GM11168 (cell line): Measurements from ENCODE around the gene TEX53.

Experiments used
- in situ Hi-C: fragments of 300-500 bp; cut with MboI; formaldehyde crosslinking; loops from one replicate; pipeline ENCODE4 v1.12.0; 2022; ENCODE audit warnings: low sequenced_read_pairs; ENCODE audit not compliant: unreplicated experiment

Gene TEX53

DNA sequence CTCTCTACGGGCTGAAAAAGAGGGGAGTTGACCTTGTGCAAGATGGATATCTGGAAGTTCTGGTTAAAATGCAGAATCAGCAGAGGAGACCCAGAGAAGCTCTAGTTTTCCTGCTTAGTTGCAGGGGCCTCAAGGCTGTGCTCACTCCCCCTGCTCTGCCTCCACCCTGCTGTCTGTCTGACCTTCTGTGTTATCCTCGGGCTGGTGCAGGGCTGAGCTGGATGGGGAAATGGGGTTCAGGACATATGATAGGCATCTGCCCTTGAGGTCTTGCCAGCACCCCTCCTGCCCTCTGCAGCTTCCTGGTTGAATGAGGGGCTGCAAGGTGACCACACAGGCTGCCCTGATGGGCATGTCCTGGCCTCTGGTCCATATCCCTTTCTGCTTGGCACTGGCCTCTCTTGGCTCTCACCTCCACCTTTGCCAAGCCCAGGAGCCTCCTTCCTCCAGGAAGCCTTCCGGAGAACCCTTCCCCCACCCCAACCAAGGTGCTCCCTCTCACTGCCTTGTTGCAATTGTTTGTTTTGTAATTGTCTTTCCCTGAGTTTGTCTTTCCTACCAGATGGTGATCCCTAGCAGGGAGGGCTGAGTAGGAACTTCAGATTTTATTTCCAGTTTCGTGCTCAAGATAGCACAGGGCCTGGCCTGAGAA is 45.2 kb downstream of the TEX53 start:
- in situ Hi-C loops, result no loop called here

DNA sequence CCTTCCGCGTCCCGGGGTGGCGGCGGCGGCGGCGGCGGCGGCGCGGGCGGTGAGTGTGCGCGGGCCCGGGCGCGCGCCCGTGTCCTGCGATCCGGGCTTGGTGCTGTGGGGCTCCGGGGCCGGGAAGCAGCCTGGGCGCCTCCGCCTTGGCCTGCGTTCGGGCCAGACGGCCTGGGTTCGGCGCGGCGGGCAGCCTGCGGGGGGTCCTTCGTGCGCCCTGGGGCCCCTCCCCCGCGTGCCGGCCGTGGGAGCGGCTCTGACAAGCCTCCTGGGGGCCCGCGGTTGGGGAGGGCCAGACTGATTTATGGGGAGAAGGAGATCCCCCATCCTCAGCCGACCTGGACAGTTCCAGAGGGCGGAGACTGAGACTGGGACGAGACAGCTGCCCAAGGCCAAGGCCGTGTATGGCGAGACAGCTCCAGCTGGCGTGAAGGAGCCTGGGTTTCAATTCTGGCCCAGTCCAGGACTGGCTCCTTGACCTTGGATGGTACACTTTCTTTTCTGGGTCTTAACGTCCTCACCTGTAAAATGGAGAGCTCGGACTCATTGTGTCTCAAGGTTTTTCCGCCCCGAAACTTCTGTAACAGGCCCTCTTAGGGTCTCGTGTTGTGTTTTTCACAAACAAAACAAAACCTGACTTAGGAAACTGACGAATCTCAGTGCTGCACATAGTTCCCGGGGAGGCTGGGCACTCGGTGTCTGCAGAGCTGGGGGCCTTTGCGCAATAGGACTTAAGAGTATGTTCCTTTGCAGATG is 45.9 kb downstream of the TEX53 start:
- in situ Hi-C loops, result no loop called here

DNA sequence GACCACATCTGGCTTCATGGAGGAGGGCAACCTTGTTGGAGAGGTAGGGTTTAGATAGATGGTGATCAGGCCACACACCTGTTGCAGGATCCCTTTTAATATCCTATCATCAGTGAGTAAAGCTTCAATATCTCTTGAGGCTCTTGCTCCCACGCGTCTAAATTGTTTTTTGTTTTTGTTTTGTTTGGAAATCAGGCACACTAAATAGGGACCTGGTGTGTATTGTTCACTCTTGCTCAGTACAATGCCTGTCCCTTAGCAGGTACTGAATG is 49.1 kb downstream of the TEX53 start:
- in situ Hi-C loops, result no loop called here

DNA sequence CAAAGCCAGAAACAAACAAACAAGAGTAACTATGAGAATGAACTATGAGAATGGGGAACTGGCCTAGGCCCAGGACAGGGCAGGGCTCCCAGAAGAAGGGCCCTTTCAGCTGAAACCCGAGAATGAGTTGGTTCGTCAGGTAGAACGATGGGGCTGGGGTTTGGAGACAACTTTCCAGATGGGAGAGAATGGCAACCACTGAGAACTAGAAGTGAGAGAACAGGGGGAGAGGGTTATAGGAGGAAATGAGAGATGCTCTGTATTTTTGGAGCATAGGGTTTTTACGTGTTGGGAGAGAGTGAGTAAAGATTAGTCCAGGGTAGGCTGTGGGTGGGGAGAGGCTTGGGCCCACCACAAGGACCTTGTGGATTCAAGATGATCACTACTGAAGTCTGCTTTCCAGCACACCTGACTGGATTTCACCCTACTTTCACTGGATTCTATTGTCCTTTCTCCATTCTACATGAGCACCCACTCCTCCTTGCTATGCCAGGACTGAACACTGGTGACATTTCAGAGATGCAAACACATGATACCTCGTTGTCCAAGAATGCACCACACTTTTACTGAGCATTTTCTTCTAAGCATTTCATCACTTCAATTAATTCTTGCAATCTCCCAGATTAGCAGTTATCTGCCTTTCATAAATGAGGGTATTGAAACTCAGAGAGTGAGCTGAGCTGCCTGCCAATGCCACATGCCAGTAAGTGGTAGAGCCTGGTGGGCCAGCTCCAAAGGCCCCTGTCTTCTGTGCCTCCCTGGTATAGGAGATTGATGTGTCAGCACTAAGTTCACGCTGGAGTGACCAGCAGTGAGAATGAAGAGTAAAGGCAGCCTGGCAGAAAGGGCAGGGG is 49.7 kb downstream of the TEX53 start:
- in situ Hi-C loops, result no loop called here

DNA sequence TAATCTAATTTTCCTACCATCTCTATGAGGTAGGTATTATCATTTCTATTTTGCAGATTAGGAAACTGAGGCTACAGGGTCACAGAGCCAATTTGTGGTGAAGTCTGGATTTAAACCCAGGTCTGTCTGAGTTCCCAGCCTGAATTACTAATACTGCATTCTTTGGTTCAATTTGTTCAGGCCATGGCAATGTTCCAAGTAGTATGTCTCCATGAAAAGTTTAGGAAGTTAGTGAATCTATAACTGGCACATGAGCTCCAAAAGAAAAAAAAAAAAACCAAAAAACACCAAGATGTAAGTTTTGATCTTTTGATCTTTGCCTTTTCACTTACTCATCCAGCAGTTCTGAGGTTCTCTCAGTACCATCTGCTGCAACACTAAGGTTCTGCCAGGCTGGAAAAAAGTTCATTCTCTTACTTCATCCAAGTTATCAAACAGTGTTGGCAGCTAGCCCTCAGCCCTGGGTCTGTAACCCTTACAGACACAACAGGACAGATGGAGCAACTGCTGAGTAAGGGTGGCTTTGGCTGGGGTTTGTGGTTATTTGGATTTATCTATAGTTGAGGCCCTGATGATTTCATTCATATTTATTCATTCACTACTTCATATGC is 50.9 kb downstream of the TEX53 start:
- in situ Hi-C loops, result no loop called here
